Karpas-422 (cell line): Measurements from ENCODE around the gene NAA20. TPM values are rescaled to one million over a fixed set of nuclear protein-coding genes. Genes with fewer than 3 reads are reported as not detected.

Experiments
- DNase-seq: peaks from one replicate; pipeline ENCODE4 v3.0.0-alpha.2; 2015
- H2AFZ ChIP-seq: fragments of 200-600 bp; sonication (generic); 2 replicates; pipeline ENCODE4 v1.6.1; 2014; ENCODE audit warnings: antibody characterized with exemption, low read length, mixed read lengths
- H3K27ac ChIP-seq: fragments of 200-600 bp; sonication (generic); 2 replicates; pipeline ENCODE4 v1.5.1; 2014; ENCODE audit warnings: mild to moderate bottlenecking, low read length, moderate library complexity
- H3K27me3 ChIP-seq: fragments of 200-600 bp; sonication (generic); 2 replicates; pipeline ENCODE4 v1.6.1; 2014; ENCODE audit warnings: low read length, mixed read lengths
- H3K36me3 ChIP-seq: fragments of 200-600 bp; sonication (generic); 2 replicates; pipeline ENCODE4 v1.6.1; 2014; ENCODE audit warnings: low read length, mixed read lengths; ENCODE audit not compliant: insufficient read depth
- H3K4me1 ChIP-seq: fragments of 200-600 bp; sonication (generic); 2 replicates; pipeline ENCODE4 v1.6.1; 2014; ENCODE audit warnings: mild to moderate bottlenecking, low read length, mixed read lengths
- H3K4me2 ChIP-seq: fragments of 200-600 bp; sonication (generic); 2 replicates; pipeline ENCODE4 v1.6.1; 2014; ENCODE audit warnings: low read length, low read depth, mild to moderate bottlenecking; ENCODE audit not compliant: poor library complexity, severe bottlenecking
- H3K4me3 ChIP-seq: fragments of 200-600 bp; sonication (generic); 2 replicates; pipeline ENCODE4 v1.5.1; 2014; ENCODE audit warnings: mild to moderate bottlenecking, antibody characterized with exemption, low read length, mixed read lengths
- H3K79me2 ChIP-seq: fragments of 200-600 bp; sonication (generic); 2 replicates; pipeline ENCODE4 v1.6.1; 2014; ENCODE audit warnings: mild to moderate bottlenecking, low read length, mixed read lengths
- H3K9ac ChIP-seq: fragments of 200-600 bp; sonication (generic); 2 replicates; pipeline ENCODE4 v1.6.0; 2014; ENCODE audit warnings: low read length
- H3K9me2 ChIP-seq: fragments of 200-600 bp; sonication (generic), shearing (Covaris generic); replicated peaks from 2 replicates; pipeline ENCODE4 v1.6.0; 2014; ENCODE audit warnings: mild to moderate bottlenecking, low read length, moderate library complexity; ENCODE audit not compliant: insufficient read depth
- H3K9me3 ChIP-seq: fragments of 300-700, 200-600 bp; sonication (generic); 2 replicates; pipeline ENCODE4 v1.6.1; 2014; ENCODE audit warnings: low read length, mixed read lengths
- H4K20me1 ChIP-seq: fragments of 200-600 bp; sonication (generic); 2 replicates; pipeline ENCODE4 v1.6.1; 2014; ENCODE audit warnings: mild to moderate bottlenecking, antibody characterized with exemption, low read length, low read depth; ENCODE audit not compliant: insufficient read depth
- total RNA-seq: library from RNA; depleted of rRNA; stranded (reverse); fragments of >200 nt; shearing (Covaris generic); gene quantifications from 2 replicates; pipeline ENCODE4 v1.2.3, GENCODE V29; 2014; ENCODE audit warnings: low replicate concordance

Gene NAA20
- total RNA-seq, 1 experiment from 2014 or later: 32.8 TPM

DNA sequence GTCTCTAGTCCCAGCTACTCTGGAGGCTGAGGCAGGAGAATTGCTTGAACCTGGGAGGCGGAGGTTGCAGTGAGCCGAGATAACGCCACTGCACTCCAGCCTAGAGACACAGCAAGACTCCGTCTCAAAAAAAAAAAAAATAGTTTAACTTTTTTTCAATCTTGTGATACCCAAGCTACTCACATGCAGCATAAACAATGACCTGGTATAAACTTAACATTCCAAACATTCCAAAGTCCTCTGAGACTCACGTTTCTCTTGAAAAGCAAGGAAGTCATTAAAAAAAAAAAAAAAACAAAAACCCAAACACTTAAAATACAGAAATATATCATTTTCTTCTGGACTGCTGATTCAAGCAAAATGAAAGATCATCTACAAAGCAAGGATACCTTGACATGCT, 20.8 kb downstream of the NAA20 start:
- Histone ChIP-seq H3K36me3 (peaks cover 70% of the 10 kb centered on the region), H3K27ac (no peak overlapping the region), H4K20me1 (no peaks in the 10 kb centered on the region), H3K27me3 (no peaks in the 10 kb centered on the region), H3K4me3 (no peak overlapping the region), H3K9me2 (no peaks in the 10 kb centered on the region), H3K4me2 (no peak overlapping the region), H3K79me2 (0 out of 2 replicates have a peak, but pooled peaks cover 3% of the 10 kb centered on the region), H2AFZ (no peak overlapping the region), H3K9me3 (no peaks in the 10 kb centered on the region), H3K9ac (no peak overlapping the region), H3K4me1 (no peaks in the 10 kb centered on the region)
- no peak for DNase-seq

DNA sequence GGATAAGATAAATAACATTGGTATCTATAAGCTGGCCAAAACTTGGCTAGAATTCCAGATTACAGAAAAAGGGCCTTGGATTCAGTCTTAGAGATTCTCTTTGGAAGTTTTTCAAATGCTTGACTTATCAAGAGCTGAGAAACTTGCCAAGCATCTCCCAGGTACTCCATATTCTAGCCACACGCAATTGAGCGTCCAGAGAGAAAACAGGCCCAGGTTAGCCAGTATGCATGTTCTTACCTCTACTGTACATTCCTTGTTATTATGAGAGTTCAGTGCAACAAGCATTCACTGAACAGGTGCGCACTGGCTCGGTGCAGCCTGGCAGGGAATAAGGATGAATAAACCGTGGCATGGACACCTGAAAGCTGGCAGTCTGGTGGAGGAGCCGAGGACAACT, 21.4 kb downstream of the NAA20 start:
- Histone ChIP-seq H3K9ac (no peak overlapping the region), H3K9me2 (no peaks in the 10 kb centered on the region), H3K36me3 (peaks cover 71% of the 10 kb centered on the region), H3K4me1 (no peaks in the 10 kb centered on the region), H3K79me2 (no peaks in the 10 kb centered on the region), H3K27ac (no peak overlapping the region), H3K4me2 (no peak overlapping the region), H3K9me3 (no peaks in the 10 kb centered on the region), H3K27me3 (no peaks in the 10 kb centered on the region), H2AFZ (no peak overlapping the region), H4K20me1 (no peaks in the 10 kb centered on the region), H3K4me3 (no peak overlapping the region)
- no peak for DNase-seq

DNA sequence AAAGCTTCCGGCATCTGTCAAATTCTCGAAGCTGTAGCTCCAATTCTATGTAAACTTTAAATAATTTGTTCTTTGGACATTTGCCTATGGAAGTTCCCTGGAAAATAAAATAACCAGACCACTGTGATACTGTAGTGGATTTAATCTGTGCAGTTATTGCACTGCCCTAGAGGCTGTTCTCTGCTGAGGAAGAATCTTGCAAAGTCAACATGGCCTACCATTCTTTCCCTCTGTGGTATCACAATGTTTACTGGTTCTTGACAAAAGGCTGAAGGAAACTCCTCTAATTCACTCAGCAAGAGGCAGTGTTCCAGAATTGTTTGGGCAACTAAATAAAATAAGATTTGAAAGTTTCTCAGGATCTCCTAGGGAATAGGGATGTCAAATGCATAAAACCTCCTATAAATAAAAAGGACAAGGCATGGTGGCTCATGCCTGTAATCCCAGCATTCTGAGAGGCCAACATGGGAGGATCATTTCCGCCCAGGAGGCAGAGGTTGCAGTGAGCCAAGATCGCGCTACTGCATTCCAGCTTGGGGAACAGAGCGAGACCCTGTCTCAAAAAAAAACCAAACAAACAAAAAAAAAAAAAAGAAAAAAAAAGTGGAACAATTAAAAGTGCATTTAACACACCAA, 22.7 kb downstream of the NAA20 start:
- H3K4me2 ChIP-seq: no peak overlapping the region
- H3K9me3 ChIP-seq: no peaks in the 10 kb centered on the region
- no peak overlapping the region for H3K4me3 ChIP-seq
- H2AFZ ChIP-seq: no peak overlapping the region
- no peaks in the 10 kb centered on the region for H3K79me2 ChIP-seq
- no peaks in the 10 kb centered on the region for H3K27me3 ChIP-seq
- H3K4me1 ChIP-seq: no peaks in the 10 kb centered on the region
- no peak overlapping the region for H3K9ac ChIP-seq
- no peak overlapping the region for H3K27ac ChIP-seq
- H4K20me1 ChIP-seq: no peaks in the 10 kb centered on the region
- peaks cover 61% of the 10 kb centered on the region for H3K36me3 ChIP-seq
- H3K9me2 ChIP-seq: no peaks in the 10 kb centered on the region
- DNase-seq: no peak

DNA sequence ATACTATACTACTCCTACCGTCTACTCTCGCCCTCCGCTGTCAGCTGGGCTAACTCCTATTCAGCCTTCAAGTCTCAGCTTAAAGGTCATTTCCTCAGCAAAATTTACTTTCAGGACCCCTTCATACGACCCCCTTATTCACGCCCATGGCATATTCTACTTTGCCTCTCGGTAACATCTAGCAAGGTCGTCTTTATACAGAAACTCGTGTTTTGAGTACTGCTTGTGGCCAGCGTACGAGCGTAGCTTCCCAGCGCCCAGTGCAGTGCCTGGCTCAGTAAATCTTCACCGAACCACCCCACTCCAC, 34.6 kb downstream of the NAA20 start:
- Histone ChIP-seq H3K9ac (peak overlapping the region; percentile 88), H3K36me3 (peaks cover 25% of the 10 kb centered on the region; the same call in 1 of the 2 replicates), H3K4me2 (peak overlapping the region; percentile 82), H3K79me2 (peaks cover 23% of the 10 kb centered on the region), H3K4me3 (peak overlapping the region; percentile 92), H3K9me3 (no peaks in the 10 kb centered on the region), H3K9me2 (no peaks in the 10 kb centered on the region), H3K4me1 (peaks cover 18% of the 10 kb centered on the region), H2AFZ (no peak overlapping the region), H3K27ac (no peak overlapping the region), H3K27me3 (no peaks in the 10 kb centered on the region), H4K20me1 (no peaks in the 10 kb centered on the region; the same call in 1 of the 2 replicates)
- DNase-seq: no peak

DNA sequence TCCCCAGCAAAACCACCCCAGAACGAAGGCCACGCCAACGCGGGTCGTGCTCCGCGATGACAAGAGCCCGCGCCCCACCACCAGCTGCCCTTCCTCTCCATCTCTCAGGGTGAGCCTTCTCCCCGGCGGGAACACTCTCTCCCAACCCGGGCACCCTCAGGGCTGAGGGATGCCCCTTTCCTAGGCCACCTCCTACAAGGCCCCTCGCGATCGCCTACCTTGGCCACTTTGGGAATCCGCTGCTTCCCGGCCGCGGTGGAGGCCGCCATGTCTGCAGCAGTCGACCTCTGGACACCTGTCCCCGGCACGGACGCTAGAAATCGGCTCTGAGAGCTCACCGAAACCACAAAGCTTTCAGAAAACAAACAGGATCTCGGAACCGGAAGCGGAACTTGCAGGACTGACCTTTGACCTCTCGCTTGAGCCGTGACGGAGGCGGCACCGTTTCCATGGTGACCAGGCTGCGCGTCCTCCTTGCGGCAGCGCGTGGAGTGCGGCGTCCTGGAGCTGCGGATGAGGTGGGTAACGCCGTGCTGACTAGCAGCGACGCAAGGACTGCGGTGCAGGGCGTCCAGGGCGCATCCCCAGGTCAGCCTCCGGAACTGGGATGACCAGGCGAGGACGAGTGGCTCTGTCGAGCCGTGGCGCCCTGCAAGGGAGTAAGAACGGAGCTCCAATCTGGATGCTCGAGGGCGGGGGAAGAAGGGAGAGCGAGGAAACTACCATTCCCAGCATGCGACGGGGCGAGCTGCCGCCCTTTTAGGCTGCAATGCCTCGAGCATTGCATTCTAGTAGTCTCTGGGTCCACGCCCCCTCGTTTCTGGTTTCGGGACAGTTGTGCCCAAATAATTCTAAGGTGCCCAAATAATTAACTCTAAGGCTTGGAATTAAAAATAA, 35.2 kb downstream of the NAA20 start, which contains the start of the genes CFAP61 and CRNKL1:
CFAP61 (plus strand) TSS at position 459 of the 897 bp plus-strand sequence. CDS start 4,122 bp downstream, outside the sequence.
CRNKL1 (minus strand) TSS at position 393 of the 897 bp plus-strand sequence; CDS start at position 269, 124 bp downstream.
- H3K4me1 ChIP-seq: peaks cover 18% of the 10 kb centered on the region
- H2AFZ ChIP-seq: peak within 1 kb of the TSS; percentile 92
- H4K20me1 ChIP-seq: no peaks in the 10 kb centered on the region; the same call in 1 of the 2 replicates
- peak; percentile 99 for DNase-seq
- no peaks in the 10 kb centered on the region for H3K9me3 ChIP-seq
- H3K4me2 ChIP-seq: peak within 1 kb of the TSS; percentile 82
- H3K9ac ChIP-seq: peak within 1 kb of the TSS; percentile 88
- H3K27ac ChIP-seq: no peak within 1 kb of the TSS
- no peaks in the 10 kb centered on the region for H3K9me2 ChIP-seq
- H3K27me3 ChIP-seq: no peaks in the 10 kb centered on the region
- H3K4me3 ChIP-seq: peak within 1 kb of the TSS; percentile 92
- peaks cover 21% of the 10 kb centered on the region; the same call in 1 of the 2 replicates for H3K36me3 ChIP-seq
- peaks cover 23% of the 10 kb centered on the region for H3K79me2 ChIP-seq

DNA sequence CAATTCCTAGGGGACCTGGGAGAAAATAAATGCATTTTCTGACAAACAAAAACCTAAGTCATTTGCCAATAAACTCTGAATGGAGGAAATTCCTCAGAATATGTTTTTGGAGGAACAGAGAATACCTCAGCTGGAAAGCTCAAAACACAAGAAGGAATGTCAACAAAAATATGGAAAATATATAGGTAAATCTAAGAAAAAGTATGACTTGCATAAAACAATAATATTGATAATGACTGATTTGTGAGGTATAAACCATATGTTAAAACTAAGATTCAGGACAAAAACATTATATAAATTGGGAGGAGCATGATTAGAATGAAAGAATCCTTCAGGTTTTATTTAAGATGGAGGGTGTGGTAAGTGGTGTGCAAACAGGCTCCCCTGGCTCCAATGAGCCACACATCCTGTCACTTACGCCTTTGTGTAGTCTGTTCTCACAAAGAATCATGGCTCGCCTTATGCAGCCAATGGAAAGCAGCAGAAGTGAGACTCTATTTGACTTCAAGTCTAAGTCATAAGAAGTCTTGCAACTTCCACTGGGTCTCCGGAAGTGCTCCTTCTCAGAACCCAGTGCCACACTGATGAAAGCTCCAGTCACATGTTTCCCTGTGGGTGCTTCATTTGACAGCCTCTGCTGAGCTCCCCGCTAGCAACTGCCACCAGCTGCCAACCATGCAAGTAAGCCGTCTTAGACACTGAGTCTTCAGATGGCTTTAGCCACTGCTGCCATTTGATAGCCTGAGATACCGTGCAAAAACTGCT, 43.3 kb downstream of the NAA20 start:
- Histone ChIP-seq H3K9me2 (no peaks in the 10 kb centered on the region), H3K27me3 (no peaks in the 10 kb centered on the region), H3K4me1 (no peaks in the 10 kb centered on the region), H3K9me3 (no peaks in the 10 kb centered on the region), H3K4me2 (no peak overlapping the region), H2AFZ (no peak overlapping the region), H3K27ac (no peak overlapping the region), H3K36me3 (no peaks in the 10 kb centered on the region), H3K9ac (no peak overlapping the region), H3K79me2 (no peaks in the 10 kb centered on the region), H4K20me1 (no peaks in the 10 kb centered on the region), H3K4me3 (no peak overlapping the region)
- DNase-seq: no peak

DNA sequence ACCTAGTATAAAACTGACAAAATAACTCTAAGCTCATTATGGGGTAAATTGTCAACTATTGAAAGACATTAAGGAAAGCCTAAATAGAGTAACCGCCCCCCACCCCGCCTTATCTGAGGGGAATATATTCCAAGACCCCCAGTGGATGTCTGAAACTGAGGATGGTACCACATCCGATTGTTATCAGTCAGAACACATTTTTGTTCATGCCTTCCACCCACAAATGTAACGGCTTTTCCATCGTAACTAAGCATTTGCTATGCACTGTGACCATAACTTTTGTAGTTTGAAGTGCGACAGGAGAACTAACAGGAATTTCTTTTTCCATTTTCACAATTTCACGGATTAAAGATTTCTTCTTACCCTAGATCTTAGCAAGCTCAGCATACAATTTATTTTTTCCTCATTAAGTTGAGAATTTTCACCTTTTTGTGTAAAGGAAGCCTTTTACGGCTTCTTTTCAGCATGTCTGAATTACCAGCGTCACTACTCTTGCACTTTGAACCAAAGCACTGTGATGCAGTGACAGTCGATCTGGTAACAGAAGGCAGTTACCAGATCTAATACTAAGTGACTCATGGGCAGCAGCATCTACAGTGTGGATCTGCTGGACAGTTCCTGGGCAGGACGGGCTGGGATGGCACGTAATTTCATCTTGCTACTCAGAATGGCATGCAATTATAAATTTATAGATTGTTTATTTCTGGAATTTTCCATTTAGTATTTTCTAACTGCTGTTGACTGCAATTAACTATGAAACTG, 47.0 kb downstream of the NAA20 start:
- H2AFZ ChIP-seq: no peak overlapping the region

More for the DNA sequence above, 47.0 kb downstream of the NAA20 start:
- Histone ChIP-seq H3K4me3 (no peak overlapping the region), H4K20me1 (no peaks in the 10 kb centered on the region), H3K9me3 (no peaks in the 10 kb centered on the region), H3K36me3 (no peaks in the 10 kb centered on the region), H3K4me1 (peaks cover 3% of the 10 kb centered on the region), H3K27me3 (no peaks in the 10 kb centered on the region), H3K9me2 (no peaks in the 10 kb centered on the region), H3K27ac (no peak overlapping the region), H3K79me2 (no peaks in the 10 kb centered on the region), H3K9ac (no peak overlapping the region), H3K4me2 (no peak overlapping the region)
- no peak for DNase-seq
